H9 (cell line): ENCODE data around the gene DDX28. TPM values are rescaled to one million over a fixed set of nuclear protein-coding genes. Genes with fewer than 3 reads are reported as not detected.
A peak's percentile ranks its signal among the peaks of the same experiment; 100 is the strongest.

Experiments
- DNase-seq: peaks from one replicate; pipeline ENCODE4 v3.0.0-alpha.2; 2017
- H2AFZ ChIP-seq: one replicate; pipeline ENCODE4 v1.6.1; 2013; ENCODE audit warnings: mild to moderate bottlenecking, low read length, control low read depth, moderate library complexity
- H2AK5ac ChIP-seq: 2 replicates; pipeline ENCODE4 v1.6.1; 2013; ENCODE audit warnings: low read length, control low read depth, mixed read lengths; ENCODE audit not compliant: insufficient read length
- H2BK120ac ChIP-seq: one replicate; pipeline ENCODE4 v1.6.1; 2013; ENCODE audit warnings: low read depth, mild to moderate bottlenecking, low read length, control low read depth, inconsistent platforms; ENCODE audit not compliant: poor library complexity, severe bottlenecking
- H2BK12ac ChIP-seq: 2 replicates; pipeline ENCODE4 v1.6.1; 2013; ENCODE audit warnings: low read length, control low read depth, mixed read lengths, low read depth; ENCODE audit not compliant: insufficient read length
- H2BK15ac ChIP-seq: 2 replicates; pipeline ENCODE4 v1.6.1; 2013; ENCODE audit warnings: low read depth, low read length, control low read depth
- H2BK20ac ChIP-seq: one replicate; pipeline ENCODE4 v1.6.1; 2013; ENCODE audit warnings: low read depth, mild to moderate bottlenecking, low read length, control low read depth, inconsistent platforms; ENCODE audit not compliant: poor library complexity, severe bottlenecking
- H2BK5ac ChIP-seq: 2 replicates; pipeline ENCODE4 v1.6.1; 2013; ENCODE audit warnings: low read length, control low read depth, mixed read lengths; ENCODE audit not compliant: insufficient read length
- H3K14ac ChIP-seq: 2 replicates; pipeline ENCODE4 v1.6.1; 2013; ENCODE audit warnings: low read length, control low read depth; ENCODE audit not compliant: insufficient read depth
- H3K18ac ChIP-seq: 2 replicates; pipeline ENCODE4 v1.6.1; 2013; ENCODE audit warnings: low read depth, mild to moderate bottlenecking, mixed read lengths, low read length, control low read depth; ENCODE audit not compliant: insufficient read length
- H3K23ac ChIP-seq: 2 replicates; pipeline ENCODE4 v1.6.1; 2013; ENCODE audit warnings: low read length, control low read depth, mixed read lengths, low read depth; ENCODE audit not compliant: insufficient read length
- H3K23me2 ChIP-seq: 2 replicates; pipeline ENCODE4 v1.6.1; 2013; ENCODE audit warnings: low read depth, mild to moderate bottlenecking, mixed read lengths, low read length, control low read depth; ENCODE audit not compliant: insufficient read length, poor library complexity, severe bottlenecking
- H3K27ac ChIP-seq: 2 replicates; pipeline ENCODE4 v1.5.1; 2013; ENCODE audit warnings: low read length, control low read depth, mixed read lengths, low read depth; ENCODE audit not compliant: insufficient read length
- H3K27me3 ChIP-seq: 2 replicates; pipeline ENCODE4 v1.6.1; 2013; ENCODE audit warnings: low read length, control low read depth, inconsistent platforms; ENCODE audit not compliant: insufficient read depth
- H3K4ac ChIP-seq: 2 replicates; pipeline ENCODE4 v1.6.1; 2013; ENCODE audit warnings: low read depth, mild to moderate bottlenecking, control low read depth, inconsistent platforms, low read length, moderate library complexity
- H3K4me1 ChIP-seq: 2 replicates; pipeline ENCODE4 v1.6.1; 2013; ENCODE audit warnings: low read length, control low read depth, inconsistent platforms; ENCODE audit not compliant: insufficient read depth
- H3K4me2 ChIP-seq: 2 replicates; pipeline ENCODE4 v1.6.1; 2013; ENCODE audit warnings: low read length, control low read depth, mixed read lengths; ENCODE audit not compliant: insufficient read length, insufficient read depth
- H3K56ac ChIP-seq: 2 replicates; pipeline ENCODE4 v1.6.1; 2013; ENCODE audit warnings: low read depth, mild to moderate bottlenecking, mixed read lengths, low read length, control low read depth; ENCODE audit not compliant: insufficient read length
- H3K79me1 ChIP-seq: 2 replicates; pipeline ENCODE4 v1.6.1; 2013; ENCODE audit warnings: low read depth, mild to moderate bottlenecking, moderate library complexity, low read length, control low read depth, inconsistent platforms; ENCODE audit not compliant: insufficient read depth, poor library complexity, severe bottlenecking
- H3K79me2 ChIP-seq: 2 replicates; pipeline ENCODE4 v1.6.1; 2013; ENCODE audit warnings: low read length, control low read depth, inconsistent platforms; ENCODE audit not compliant: insufficient read depth
- H3K9ac ChIP-seq: 2 replicates; pipeline ENCODE4 v1.6.1; 2013; ENCODE audit warnings: low read length, control low read depth, mixed read lengths; ENCODE audit not compliant: insufficient read length; ENCODE audit errors: extremely low read depth
- H3K9me3 ChIP-seq: one replicate; pipeline ENCODE4 v1.6.1; 2013; ENCODE audit warnings: low read depth, low read length, inconsistent platforms; ENCODE audit not compliant: control insufficient read depth
- H3T11ph ChIP-seq: one replicate; pipeline ENCODE4 v1.6.1; 2013; ENCODE audit warnings: mild to moderate bottlenecking, low read length, control low read depth, inconsistent platforms
- H4K20me1 ChIP-seq: one replicate; pipeline ENCODE4 v1.6.1; 2013; ENCODE audit not compliant: control insufficient read depth, insufficient read length, insufficient read depth
- H4K5ac ChIP-seq: 2 replicates; pipeline ENCODE4 v1.6.1; 2013; ENCODE audit warnings: low read depth, mild to moderate bottlenecking, mixed read lengths, low read length, control low read depth; ENCODE audit not compliant: insufficient read length
- H4K8ac ChIP-seq: replicated peaks from 2 replicates; pipeline ENCODE4 v1.6.1; 2013; ENCODE audit warnings: low read length, control low read depth, mixed read lengths, low read depth; ENCODE audit not compliant: insufficient read length
- H4K91ac ChIP-seq: 2 replicates; pipeline ENCODE4 v1.6.1; 2013; ENCODE audit warnings: low read depth, mild to moderate bottlenecking, moderate library complexity, mixed read lengths, low read length, control low read depth; ENCODE audit not compliant: insufficient read length
- H3K27ac Mint-ChIP-seq, 3 experiments: 2 replicates in 2 of 3; 3 replicates in 1 of 3; pipeline ENCODE4 v1.8.0; 2020 to 2021; ENCODE audit warnings: mixed read lengths in 3 of 3, mild to moderate bottlenecking in 1 of 3, moderate library complexity in 1 of 3
- H3K27me3 Mint-ChIP-seq: 2 replicates; pipeline ENCODE4 v1.8.0; 2021; ENCODE audit warnings: low read depth, mild to moderate bottlenecking, moderate library complexity, mixed read lengths
- H3K36me3 Mint-ChIP-seq, 3 experiments: 2 replicates in 2 of 3; 3 replicates in 1 of 3; pipeline ENCODE4 v1.8.0; 2020 to 2021; ENCODE audit warnings: low read depth in 3 of 3, mixed read lengths in 3 of 3; ENCODE audit not compliant: insufficient read depth in 1 of 3
- H3K4me1 Mint-ChIP-seq, 2 experiments: 2 replicates each; pipeline ENCODE4 v1.8.0; 2020; ENCODE audit warnings: mixed read lengths in 2 of 2
- H3K4me3 Mint-ChIP-seq, 2 experiments: 2 replicates in 1 of 2; 3 replicates in 1 of 2; pipeline ENCODE4 v1.8.0; 2020 to 2021; ENCODE audit warnings: mild to moderate bottlenecking in 2 of 2, mixed read lengths in 2 of 2, moderate library complexity in 1 of 2
- H3K9me3 Mint-ChIP-seq, 2 experiments: 2 replicates in 1 of 2; 3 replicates in 1 of 2; pipeline ENCODE4 v1.8.0; 2020; ENCODE audit warnings: mild to moderate bottlenecking in 2 of 2, mixed read lengths in 2 of 2, moderate library complexity in 1 of 2
- WGBS: extraction: QIAGEN DNeasy Blood & Tissue Kit; methylation state at CpG from one replicate; pipeline ENCODE4 v1.1.7; 2013; ENCODE audit warnings: missing lambda C conversion rate, low lambda C conversion rate, mixed read lengths; ENCODE audit not compliant: insufficient read length; ENCODE audit errors: extremely low coverage; 5-methylcytosine and 5-hydroxymethylcytosine counted together
- total RNA-seq: library from RNA; stranded (reverse); gene quantifications from 2 replicates; pipeline ENCODE4 v1.2.1, GENCODE V29; 2021
- TF ChIP-seq, protein P1 (sequence below): fragments of 200-600 bp; sonication (generic); conservative IDR thresholded peaks from 3 replicates; pipeline ENCODE4 v1.8.0; 2021; ENCODE audit warnings: antibody characterized with exemption, mild to moderate bottlenecking

The DDX28 gene
- total RNA-seq, 1 experiment from 2014 or later, result 22.9 TPM

- H2BK15ac ChIP-seq, result no peak overlapping the region
- Mint-ChIP-seq H3K4me3 (no peak overlapping the region; a peak in 1 of 5 replicates), H3K36me3 (no peaks in the 10 kb centered on the region; a peak in 1 of 7 replicates), H3K27ac (0 out of 7 replicates have a peak overlapping the region, but pooled peaks of 1 of the 3 experiments have one; percentile 52), H3K9me3 (no peaks in the 10 kb centered on the region), H3K4me1 (0 out of 4 replicates have a peak, but pooled peaks cover 0 to 2% of the 10 kb centered on the region in 2 experiments), H3K27me3 (peaks cover 26% of the 10 kb centered on the region)
- no peak overlapping the region for H3K14ac ChIP-seq
- H3K4me1 ChIP-seq, result no peaks in the 10 kb centered on the region
- no peak overlapping the region for H3K23ac ChIP-seq
- no peak overlapping the region for H2BK5ac ChIP-seq
- H2AK5ac ChIP-seq, result no peak overlapping the region
- H2BK12ac ChIP-seq, result no peak overlapping the region
- no peak overlapping the region for H3K18ac ChIP-seq
- H3K23me2 ChIP-seq, result no peaks in the 10 kb centered on the region
- no peaks in the 10 kb centered on the region for H3K9me3 ChIP-seq
- H4K5ac ChIP-seq, result no peak overlapping the region
- no CpG with 5 or more reads among the region's 8 CpGs for WGBS
- H3K56ac ChIP-seq, result no peak overlapping the region
- no peak overlapping the region for H4K8ac ChIP-seq
- H2BK120ac ChIP-seq, result no peak overlapping the region
- no peak for DNase-seq
- H3K27me3 ChIP-seq, result no peaks in the 10 kb centered on the region
- no peak overlapping the region for H3K4me2 ChIP-seq
- no peak overlapping the region for H3T11ph ChIP-seq
- no peaks in the 10 kb centered on the region for H3K79me2 ChIP-seq
- H3K79me1 ChIP-seq, result no peaks in the 10 kb centered on the region
- H2BK20ac ChIP-seq, result no peak overlapping the region
- TF ChIP-seq, protein P1, sequence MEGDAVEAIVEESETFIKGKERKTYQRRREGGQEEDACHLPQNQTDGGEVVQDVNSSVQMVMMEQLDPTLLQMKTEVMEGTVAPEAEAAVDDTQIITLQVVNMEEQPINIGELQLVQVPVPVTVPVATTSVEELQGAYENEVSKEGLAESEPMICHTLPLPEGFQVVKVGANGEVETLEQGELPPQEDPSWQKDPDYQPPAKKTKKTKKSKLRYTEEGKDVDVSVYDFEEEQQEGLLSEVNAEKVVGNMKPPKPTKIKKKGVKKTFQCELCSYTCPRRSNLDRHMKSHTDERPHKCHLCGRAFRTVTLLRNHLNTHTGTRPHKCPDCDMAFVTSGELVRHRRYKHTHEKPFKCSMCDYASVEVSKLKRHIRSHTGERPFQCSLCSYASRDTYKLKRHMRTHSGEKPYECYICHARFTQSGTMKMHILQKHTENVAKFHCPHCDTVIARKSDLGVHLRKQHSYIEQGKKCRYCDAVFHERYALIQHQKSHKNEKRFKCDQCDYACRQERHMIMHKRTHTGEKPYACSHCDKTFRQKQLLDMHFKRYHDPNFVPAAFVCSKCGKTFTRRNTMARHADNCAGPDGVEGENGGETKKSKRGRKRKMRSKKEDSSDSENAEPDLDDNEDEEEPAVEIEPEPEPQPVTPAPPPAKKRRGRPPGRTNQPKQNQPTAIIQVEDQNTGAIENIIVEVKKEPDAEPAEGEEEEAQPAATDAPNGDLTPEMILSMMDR, result no peak
- H4K20me1 ChIP-seq, result no peaks in the 10 kb centered on the region
- no peak overlapping the region for H3K4ac ChIP-seq
- H3K9ac ChIP-seq, result no peak overlapping the region
- no peak overlapping the region for H3K27ac ChIP-seq
- no peak overlapping the region for H4K91ac ChIP-seq
- H2AFZ ChIP-seq, result no peak overlapping the region
Observed at GRCh38 chr16:67989322-67990017, 33.6 kb downstream of the DDX28 start.
